AG04449 (cell line): ENCODE measurements around the gene COL11A1.
"Not testable (repeated sequence)": the region's sequence is repeated elsewhere in the genome, so short reads cannot be mapped to it uniquely, and the experiment has no call there.

Experiments used
- CTCF ChIA-PET: fragments of 350-600 bp; formaldehyde crosslinking; extraction: SDS; loops from one replicate; lab custom pipeline; 2021; ENCODE audit warnings: antibody characterized with exemption; lab: Yijun Ruan, JAX
- POLR2A ChIA-PET: fragments of 400-600, 350-600 bp; formaldehyde crosslinking; extraction: SDS; loops from one replicate; lab custom pipeline; 2020; ENCODE audit warnings: antibody characterized with exemption, inconsistent platforms; lab: Yijun Ruan, JAX
- DNase-seq: peaks from one replicate; pipeline ENCODE4 v3.0.0-alpha.2; 2010; ENCODE audit warnings: low read depth, low spot score
- H3K4me3 ChIP-seq: 2 replicates; pipeline ENCODE4 v1.5.1; 2011; ENCODE audit warnings: low read depth, mild to moderate bottlenecking, control low read depth, low read length
- CTCF ChIP-seq: IDR thresholded peaks from one replicate; pipeline ENCODE4 v1.5.1; 2011; ENCODE audit warnings: mild to moderate bottlenecking, moderate library complexity, low read length, control low read depth, inconsistent platforms; ENCODE audit not compliant: insufficient read depth; ENCODE audit errors: missing control alignments

Gene COL11A1

DNA sequence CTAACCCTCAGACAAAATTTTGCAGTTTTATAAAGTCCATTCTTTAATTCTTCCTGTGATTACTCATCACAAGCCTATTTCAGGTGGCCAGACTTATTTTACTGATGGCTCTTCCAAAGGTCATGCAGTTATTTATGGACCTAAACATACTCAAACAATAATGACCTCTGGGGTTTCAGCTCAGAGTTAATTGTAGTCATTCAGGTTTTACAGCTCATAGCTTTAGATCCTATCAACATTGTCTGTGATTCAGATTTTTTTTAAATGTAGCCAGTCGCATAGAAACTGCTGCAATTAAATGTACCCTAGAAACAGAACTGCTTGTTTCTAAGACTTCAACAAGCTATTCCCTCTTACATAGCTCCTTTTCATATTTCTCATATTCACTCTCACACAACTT lies 270.8 kb downstream of the COL11A1 start:
- CTCF ChIA-PET, result interaction anchor here (1.7 kb wide), 1 partner anchor 16 kb away, joined by 5 read pairs; no protein-coding TSS in a partner anchor
- DNase-seq, result no peak

GRCh38 chr1:102836991-102837390 lies 271.3 kb downstream of the COL11A1 start:
- ChIA-PET POLR2A (no interaction called here), CTCF (interaction anchor here (1.7 kb wide), 1 partner anchor 16 kb away, joined by 5 read pairs; no protein-coding TSS in a partner anchor)
- H3K4me3 ChIP-seq, result no peak overlapping the region
- TF ChIP-seq CTCF, result no peak
- no peak for DNase-seq

More for the DNA sequence above, 270.8 kb downstream of the COL11A1 start:
- POLR2A ChIA-PET, result interaction anchor here (0.6 kb wide), 1 partner anchor 14 kb away, joined by 3 read pairs; no protein-coding TSS in a partner anchor
- no peak overlapping the region for H3K4me3 ChIP-seq
- no peak for TF ChIP-seq CTCF

- DNase-seq, result no peak
- ChIA-PET CTCF (no interaction called here), POLR2A (interaction anchor here (1.0 kb wide), 1 partner anchor 17 kb away, joined by 4 read pairs; no protein-coding TSS in a partner anchor)
- H3K4me3 ChIP-seq, result no peak overlapping the region
- TF ChIP-seq CTCF, result no peak
Measured at GRCh38 chr1:102834688-102835320, 273.5 kb downstream of the COL11A1 start.

GRCh38 chr1:102833151-102833550 lies 275.2 kb downstream of the COL11A1 start:
- TF ChIP-seq CTCF, result no peak
- H3K4me3 ChIP-seq, result no peak overlapping the region
- ChIA-PET CTCF (no interaction called here), POLR2A (no interaction called here)
- DNase-seq, result no peak

GRCh38 chr1:102826706-102827105 lies 281.6 kb downstream of the COL11A1 start:
- CTCF ChIA-PET, H3K4me3 ChIP-seq, DNase-seq, POLR2A ChIA-PET: not testable (repeated sequence)
